ENCODE results near the gene ZNF282. TPM values are rescaled to one million over a fixed set of nuclear protein-coding genes. Genes with fewer than 3 reads are reported as not detected.
A peak's percentile ranks its signal among the peaks of the same experiment; 100 is the strongest.

Gene ZNF282
- total RNA-seq, 1 experiment from 2014 or later, result 21.0 TPM

DNA sequence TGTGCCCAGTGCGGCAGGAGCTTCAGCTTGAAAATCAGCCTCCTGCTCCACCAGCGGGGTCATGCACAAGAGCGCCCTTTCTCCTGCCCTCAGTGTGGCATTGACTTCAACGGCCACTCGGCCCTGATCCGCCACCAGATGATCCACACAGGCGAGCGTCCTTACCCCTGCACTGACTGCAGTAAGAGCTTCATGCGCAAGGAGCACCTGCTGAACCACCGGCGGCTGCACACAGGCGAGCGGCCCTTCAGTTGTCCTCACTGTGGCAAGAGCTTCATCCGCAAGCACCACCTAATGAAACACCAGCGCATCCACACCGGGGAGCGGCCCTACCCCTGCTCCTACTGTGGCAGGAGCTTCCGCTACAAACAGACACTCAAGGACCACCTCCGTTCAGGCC, 16.1 kb upstream of the ZNF282 start:
- no peak overlapping the region for H3K27ac ChIP-seq
- H3K27me3 ChIP-seq, result no peaks in the 10 kb centered on the region
- H3K36me3 ChIP-seq, result peaks cover 45% of the 10 kb centered on the region
- H3K4me1 ChIP-seq, result no peaks in the 10 kb centered on the region
- no peak overlapping the region for H3K4me3 ChIP-seq
- H3K9me3 ChIP-seq (replicated peaks), result no peaks in the 10 kb centered on the region
- no peak for DNase-seq

DNA sequence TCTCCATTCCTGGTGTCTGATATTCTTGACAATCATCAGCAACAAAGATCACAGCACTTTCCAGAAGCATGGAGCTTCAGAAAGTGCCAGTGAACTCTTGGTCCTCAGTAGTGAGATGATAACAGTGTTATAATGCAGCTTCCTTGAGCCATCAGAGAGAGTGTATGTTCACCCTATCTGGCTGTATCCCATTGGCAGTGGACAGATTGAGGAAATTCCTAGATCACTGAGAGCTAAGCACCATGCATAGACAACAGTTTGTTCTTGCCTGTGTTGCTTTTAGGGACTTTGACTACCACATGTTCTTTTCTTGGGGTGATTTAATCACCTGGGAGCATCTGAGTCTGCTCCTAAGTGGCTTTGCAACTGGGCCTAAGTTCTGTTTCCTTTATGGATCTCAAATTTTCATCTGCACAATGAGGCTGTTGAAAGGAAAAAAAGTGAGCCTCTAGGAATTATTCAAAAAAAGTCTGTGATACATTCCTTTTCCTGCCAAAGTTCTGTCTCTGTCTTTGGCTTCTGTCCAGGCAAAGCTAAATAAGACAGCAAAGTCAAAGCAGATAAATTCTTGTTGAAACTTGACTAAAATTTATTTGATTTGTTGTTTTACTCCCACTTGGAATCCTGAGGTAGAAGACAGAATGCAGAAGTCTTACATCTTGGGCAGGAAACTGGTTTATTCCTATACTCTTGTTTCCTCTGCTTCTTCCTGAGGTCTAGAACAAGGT, 14.5 kb upstream of the ZNF282 start:
- Histone ChIP-seq H3K4me1 (no peaks in the 10 kb centered on the region), H3K9me3 (replicated peaks) (no peaks in the 10 kb centered on the region), H3K36me3 (peaks cover 43% of the 10 kb centered on the region), H3K27ac (no peak overlapping the region), H3K4me3 (no peak overlapping the region), H3K27me3 (no peaks in the 10 kb centered on the region)
- DNase-seq, result no peak

- Histone ChIP-seq H3K4me1 (no peaks in the 10 kb centered on the region), H3K36me3 (peaks cover 43% of the 10 kb centered on the region), H3K4me3 (no peak overlapping the region), H3K9me3 (replicated peaks) (no peaks in the 10 kb centered on the region), H3K27me3 (no peaks in the 10 kb centered on the region), H3K27ac (no peak overlapping the region)
- DNase-seq, result no peak
Measured at GRCh38 chr7:149181450-149181790, 13.9 kb upstream of the ZNF282 start.

DNA sequence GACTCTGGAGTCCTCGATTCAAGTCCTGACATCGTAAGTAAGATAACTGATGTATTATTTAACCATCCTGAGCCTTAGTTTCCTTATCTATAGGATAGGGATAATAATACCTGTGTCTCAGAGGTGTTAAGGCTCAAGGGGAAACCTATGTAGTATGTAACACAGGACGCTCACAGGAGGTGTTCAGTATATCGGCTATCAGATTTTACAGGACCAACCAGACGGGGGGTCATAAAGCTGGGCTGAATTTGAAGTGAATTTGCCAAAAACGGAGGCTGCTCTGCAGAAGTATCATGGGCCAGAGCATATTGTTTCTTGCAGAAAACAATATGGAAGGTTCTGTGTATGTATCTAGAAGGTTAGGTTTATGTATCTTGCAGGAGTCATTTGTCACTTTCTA, 11.1 kb upstream of the ZNF282 start:
- no peak for DNase-seq
- H3K36me3 ChIP-seq, result peaks cover 22% of the 10 kb centered on the region
- no peak overlapping the region for H3K27ac ChIP-seq
- H3K27me3 ChIP-seq, result no peaks in the 10 kb centered on the region
- no peaks in the 10 kb centered on the region for H3K9me3 ChIP-seq (replicated peaks)
- no peak overlapping the region for H3K4me3 ChIP-seq
- no peaks in the 10 kb centered on the region for H3K4me1 ChIP-seq

DNA sequence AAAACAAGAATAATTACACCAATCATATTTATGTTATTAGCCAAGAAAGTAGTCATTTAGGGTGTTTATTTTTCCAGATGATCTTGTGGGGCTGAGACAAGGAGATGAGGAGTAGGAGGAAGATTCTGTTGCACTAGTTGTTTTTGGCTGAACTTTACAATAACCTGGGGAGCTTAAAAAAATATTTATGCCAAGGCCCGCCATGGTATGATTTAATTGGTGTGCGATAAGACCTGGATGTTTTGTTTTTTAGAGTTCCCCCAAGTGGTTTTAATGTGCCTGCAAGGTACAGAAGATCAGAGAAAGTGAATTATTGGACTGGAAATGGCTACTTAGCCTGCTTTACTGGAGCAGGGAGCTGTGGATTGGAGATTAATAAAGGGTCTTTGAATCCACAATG, 7.1 kb upstream of the ZNF282 start:
- Histone ChIP-seq H3K9me3 (replicated peaks) (no peaks in the 10 kb centered on the region), H3K4me3 (no peak overlapping the region), H3K36me3 (no peaks in the 10 kb centered on the region), H3K4me1 (no peaks in the 10 kb centered on the region), H3K27ac (no peak overlapping the region), H3K27me3 (no peaks in the 10 kb centered on the region)
- no peak for DNase-seq

- no peak for DNase-seq
- no peaks in the 10 kb centered on the region for H3K9me3 ChIP-seq (replicated peaks)
- no peak overlapping the region for H3K4me3 ChIP-seq
- no peaks in the 10 kb centered on the region for H3K4me1 ChIP-seq
- no peaks in the 10 kb centered on the region for H3K27me3 ChIP-seq
- H3K27ac ChIP-seq, result no peak overlapping the region
- H3K36me3 ChIP-seq, result no peaks in the 10 kb centered on the region
Measured at GRCh38 chr7:149188637-149189259, 6.6 kb upstream of the ZNF282 start.

DNA sequence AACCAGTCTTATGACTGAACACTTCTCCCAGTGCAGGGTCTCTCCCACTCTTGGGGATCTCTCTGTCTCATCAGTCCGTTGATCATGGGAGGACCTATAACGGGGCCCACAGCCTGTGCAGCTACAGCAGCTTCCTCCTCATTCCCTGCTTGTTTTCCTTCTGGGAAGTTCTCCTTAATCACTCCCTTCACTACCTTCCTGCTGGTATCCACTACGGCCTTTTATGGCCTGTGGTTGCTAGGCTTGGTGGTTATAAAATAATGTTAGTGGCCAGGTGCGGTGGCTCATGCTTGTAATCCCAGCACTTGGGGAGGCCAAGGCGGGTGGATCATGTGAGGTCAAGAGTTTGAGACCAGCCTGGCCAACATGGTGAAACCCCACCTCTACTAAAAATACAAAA, 3.5 kb upstream of the ZNF282 start:
- Histone ChIP-seq H3K4me1 (no peaks in the 10 kb centered on the region), H3K4me3 (no peak overlapping the region), H3K27me3 (no peaks in the 10 kb centered on the region), H3K9me3 (replicated peaks) (no peaks in the 10 kb centered on the region), H3K27ac (no peak overlapping the region), H3K36me3 (no peaks in the 10 kb centered on the region)
- no peak for DNase-seq

GRCh38 chr7:149194799-149195179, 557 bp upstream of the ZNF282 start:
- peak overlapping the region; percentile 47; the same call in 1 of the 2 replicates for H3K27ac ChIP-seq
- H3K9me3 ChIP-seq (replicated peaks), result no peaks in the 10 kb centered on the region
- DNase-seq, result no peak
- H3K27me3 ChIP-seq, result no peaks in the 10 kb centered on the region
- peaks cover 20% of the 10 kb centered on the region for H3K36me3 ChIP-seq
- H3K4me3 ChIP-seq, result peak overlapping the region; percentile 84
- no peaks in the 10 kb centered on the region for H3K4me1 ChIP-seq

- Histone ChIP-seq H3K27me3 (no peaks in the 10 kb centered on the region), H3K4me3 (peak overlapping the region; percentile 84), H3K27ac (peak overlapping the region; percentile 45), H3K9me3 (replicated peaks) (no peaks in the 10 kb centered on the region), H3K4me1 (no peaks in the 10 kb centered on the region), H3K36me3 (peaks cover 35% of the 10 kb centered on the region)
- DNase-seq, result peak; percentile 23 to 47
Measured at GRCh38 chr7:149196151-149196704, 882 bp downstream of the ZNF282 start.

GRCh38 chr7:149196705-149197171, 1.4 kb downstream of the ZNF282 start:
- Histone ChIP-seq H3K27ac (peak overlapping the region; percentile 45; the same call in 1 of the 2 replicates), H3K4me3 (peak overlapping the region; percentile 84), H3K4me1 (no peaks in the 10 kb centered on the region), H3K27me3 (no peaks in the 10 kb centered on the region), H3K9me3 (replicated peaks) (no peaks in the 10 kb centered on the region), H3K36me3 (peaks cover 40% of the 10 kb centered on the region)
- peak; percentile 16 to 30 for DNase-seq

GRCh38 chr7:149197675-149198074, 2.3 kb downstream of the ZNF282 start:
- Histone ChIP-seq H3K36me3 (peaks cover 48% of the 10 kb centered on the region), H3K4me3 (no peak overlapping the region), H3K9me3 (replicated peaks) (no peaks in the 10 kb centered on the region), H3K27me3 (no peaks in the 10 kb centered on the region), H3K27ac (no peak overlapping the region), H3K4me1 (no peaks in the 10 kb centered on the region)
- DNase-seq, result no peak

- H3K9me3 ChIP-seq (replicated peaks), result no peaks in the 10 kb centered on the region
- H3K27ac ChIP-seq, result no peak overlapping the region
- no peaks in the 10 kb centered on the region for H3K27me3 ChIP-seq
- DNase-seq, result no peak
- H3K4me3 ChIP-seq, result no peak overlapping the region
- no peaks in the 10 kb centered on the region for H3K4me1 ChIP-seq
- H3K36me3 ChIP-seq, result peaks cover 54% of the 10 kb centered on the region
Measured at GRCh38 chr7:149198161-149198816, 2.9 kb downstream of the ZNF282 start.

DNA sequence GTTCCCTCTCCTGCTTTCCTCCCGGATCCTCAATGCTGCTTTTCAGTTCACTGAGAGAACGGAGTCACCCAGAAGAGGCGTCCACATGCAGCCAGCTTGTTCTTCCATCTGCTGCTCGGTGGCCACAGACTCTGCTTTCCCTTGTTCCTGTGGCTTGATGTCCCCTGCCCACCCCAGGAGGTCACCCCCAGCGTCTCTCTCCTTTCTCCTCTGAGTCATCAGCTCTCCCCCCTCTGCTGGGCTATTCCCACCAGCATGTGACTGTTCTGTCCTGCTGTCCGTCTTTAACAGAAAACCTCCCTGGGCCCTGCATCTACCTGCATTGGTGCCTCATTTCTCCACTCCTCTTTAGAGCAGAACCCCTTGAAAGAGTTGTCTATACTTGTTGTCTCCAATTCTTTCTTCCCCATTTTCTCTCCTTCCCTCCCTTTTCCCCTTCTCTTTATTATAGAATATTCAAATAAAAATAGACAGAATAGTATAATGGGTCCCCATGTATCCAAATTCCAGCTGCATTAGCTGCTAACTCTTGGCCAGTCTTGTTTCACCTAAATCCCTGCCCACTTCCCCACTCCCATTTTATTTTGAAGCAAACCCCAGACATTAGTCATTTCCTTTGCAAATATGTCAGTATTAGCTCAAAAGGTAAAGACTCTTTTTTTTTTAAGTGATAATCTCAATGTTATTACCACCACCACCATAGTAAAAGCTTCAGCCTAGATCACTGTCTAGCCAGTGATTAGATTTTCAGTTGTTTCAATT, 4.1 kb downstream of the ZNF282 start:
- H3K4me1 ChIP-seq, result no peaks in the 10 kb centered on the region
- no peak overlapping the region for H3K27ac ChIP-seq
- no peak for DNase-seq
- no peaks in the 10 kb centered on the region for H3K9me3 ChIP-seq (replicated peaks)
- no peaks in the 10 kb centered on the region for H3K27me3 ChIP-seq
- peaks cover 64% of the 10 kb centered on the region for H3K36me3 ChIP-seq
- H3K4me3 ChIP-seq, result no peak overlapping the region

- Histone ChIP-seq H3K4me1 (no peaks in the 10 kb centered on the region), H3K9me3 (replicated peaks) (no peaks in the 10 kb centered on the region), H3K4me3 (no peak overlapping the region), H3K27me3 (no peaks in the 10 kb centered on the region), H3K27ac (no peak overlapping the region), H3K36me3 (peaks cover 94% of the 10 kb centered on the region)
- DNase-seq, result no peak
Measured at GRCh38 chr7:149202831-149203231, 7.5 kb downstream of the ZNF282 start.

Measured in SJCRH30 (cell line).